CD4-positive, alpha-beta T cell treated with Interleukin-21 for 1 hour (primary cell): ENCODE measurements around the gene CAVIN3.

Experiments
- DNase-seq: peaks from one replicate; pipeline ENCODE4 v3.0.0-alpha.2; 2020

Gene CAVIN3, protein sequence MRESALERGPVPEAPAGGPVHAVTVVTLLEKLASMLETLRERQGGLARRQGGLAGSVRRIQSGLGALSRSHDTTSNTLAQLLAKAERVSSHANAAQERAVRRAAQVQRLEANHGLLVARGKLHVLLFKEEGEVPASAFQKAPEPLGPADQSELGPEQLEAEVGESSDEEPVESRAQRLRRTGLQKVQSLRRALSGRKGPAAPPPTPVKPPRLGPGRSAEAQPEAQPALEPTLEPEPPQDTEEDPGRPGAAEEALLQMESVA

DNA sequence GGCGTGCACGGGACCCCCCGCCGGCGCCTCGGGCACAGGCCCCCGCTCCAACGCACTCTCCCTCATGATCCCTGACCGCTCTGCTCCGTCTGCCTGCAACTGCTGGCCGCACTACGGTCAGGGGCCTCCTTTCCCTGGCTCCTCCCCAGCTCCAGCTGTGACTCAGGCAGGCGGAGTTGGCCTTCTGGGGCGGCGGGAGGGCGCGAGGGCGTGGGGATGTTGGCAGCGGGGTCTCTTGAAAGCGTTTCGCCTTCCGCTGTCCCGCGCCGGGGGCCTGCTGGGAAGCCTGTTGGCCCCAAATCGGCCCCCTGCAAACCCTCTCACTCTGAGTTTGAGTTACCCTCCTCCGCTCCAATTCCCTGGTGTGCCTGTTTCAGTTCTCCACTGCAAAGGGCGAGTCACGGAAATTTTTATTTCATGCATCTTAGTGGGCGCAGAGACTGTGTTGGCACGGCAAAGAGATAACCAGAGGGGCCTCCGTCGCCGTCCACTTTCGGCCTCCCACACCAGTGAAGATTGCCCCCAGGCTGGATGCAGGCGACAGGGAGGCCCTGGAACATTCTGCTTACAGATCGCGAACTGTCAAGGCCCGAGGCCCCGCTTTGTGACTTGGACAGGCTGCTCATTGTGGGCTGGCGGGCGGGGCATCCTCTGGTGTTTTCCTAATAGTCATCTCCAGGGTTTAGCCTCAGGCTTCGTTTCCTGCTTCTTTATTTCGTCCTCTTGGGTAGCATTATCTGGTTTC is at the start of gene CAVIN3:
TSS of gene CAVIN3 (minus strand) at position 91 of the 745 bp plus-strand sequence. CDS start at position 66, 25 bp downstream.
- DNase-seq: no peak

DNA sequence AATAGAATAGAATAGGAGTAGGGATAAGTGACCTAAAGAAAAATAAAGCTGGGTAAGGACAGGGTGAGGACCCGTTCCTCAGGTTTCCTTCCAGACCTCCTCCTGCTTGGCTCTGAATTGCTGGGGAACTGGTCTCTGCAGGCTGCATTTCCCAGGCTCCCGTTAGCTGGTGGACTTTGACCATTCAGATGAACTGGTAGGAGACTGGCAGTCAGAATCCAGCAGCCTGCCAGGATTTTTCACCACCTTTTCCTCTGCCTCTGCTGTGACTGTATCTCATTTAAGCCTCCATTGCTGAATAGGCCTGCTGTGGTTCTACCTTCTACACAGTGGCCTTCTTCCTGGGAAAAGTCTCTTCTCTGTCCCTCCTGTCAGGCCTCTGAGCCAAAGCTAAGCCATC is 45.4 kb upstream of the CAVIN3 start:
- DNase-seq: no peak

DNA sequence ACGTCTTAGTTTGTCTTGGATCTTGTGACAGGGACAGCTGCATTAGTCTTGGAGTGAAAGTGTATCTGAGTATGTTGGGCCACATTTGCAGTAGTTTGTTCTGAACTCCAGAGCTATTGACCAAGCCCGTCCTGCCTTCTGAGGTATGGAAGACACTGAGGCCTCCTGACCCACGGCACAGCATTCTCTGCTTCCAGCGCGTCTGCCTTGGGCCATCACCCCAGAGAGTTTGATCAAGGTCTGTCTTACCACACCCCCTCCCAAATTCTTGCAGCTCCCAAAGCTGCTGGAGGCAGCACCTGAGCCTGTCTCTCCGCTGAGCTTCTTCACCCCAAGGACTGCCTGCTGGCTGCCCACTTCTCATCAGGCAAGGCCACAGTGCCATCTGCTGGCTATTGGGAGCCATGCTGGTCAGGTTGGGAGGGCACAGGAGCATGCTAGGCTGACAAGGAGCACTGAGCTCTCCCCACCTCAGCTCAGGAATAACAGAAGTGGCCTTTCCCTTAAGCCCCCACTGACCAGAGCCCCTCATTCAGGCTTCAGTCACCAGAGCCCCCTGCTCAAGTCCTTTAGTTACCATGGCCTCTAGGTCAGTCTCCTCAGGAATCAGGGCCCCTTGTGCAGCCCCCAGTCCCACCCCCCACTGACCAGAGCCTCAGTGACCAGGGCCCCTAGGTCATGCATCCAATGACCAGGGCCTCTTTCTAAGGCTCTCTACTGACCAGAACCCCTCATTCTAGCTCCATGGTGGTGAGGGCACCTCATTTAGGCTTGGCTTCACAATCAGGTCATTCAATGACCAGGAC is 42.8 kb upstream of the CAVIN3 start:
- peak; percentile 63 for DNase-seq

- DNase-seq: no peak
These were observed 42.0 kb upstream of the CAVIN3 start for GRCh38 chr11:6362185-6362872.

- no peak for DNase-seq
These were observed 39.9 kb upstream of the CAVIN3 start for GRCh38 chr11:6360183-6360582.

GRCh38 chr11:6357222-6357621 is 36.9 kb upstream of the CAVIN3 start:
- no peak for DNase-seq

- no peak for DNase-seq
These were observed 36.3 kb upstream of the CAVIN3 start for GRCh38 chr11:6356503-6357055.

DNA sequence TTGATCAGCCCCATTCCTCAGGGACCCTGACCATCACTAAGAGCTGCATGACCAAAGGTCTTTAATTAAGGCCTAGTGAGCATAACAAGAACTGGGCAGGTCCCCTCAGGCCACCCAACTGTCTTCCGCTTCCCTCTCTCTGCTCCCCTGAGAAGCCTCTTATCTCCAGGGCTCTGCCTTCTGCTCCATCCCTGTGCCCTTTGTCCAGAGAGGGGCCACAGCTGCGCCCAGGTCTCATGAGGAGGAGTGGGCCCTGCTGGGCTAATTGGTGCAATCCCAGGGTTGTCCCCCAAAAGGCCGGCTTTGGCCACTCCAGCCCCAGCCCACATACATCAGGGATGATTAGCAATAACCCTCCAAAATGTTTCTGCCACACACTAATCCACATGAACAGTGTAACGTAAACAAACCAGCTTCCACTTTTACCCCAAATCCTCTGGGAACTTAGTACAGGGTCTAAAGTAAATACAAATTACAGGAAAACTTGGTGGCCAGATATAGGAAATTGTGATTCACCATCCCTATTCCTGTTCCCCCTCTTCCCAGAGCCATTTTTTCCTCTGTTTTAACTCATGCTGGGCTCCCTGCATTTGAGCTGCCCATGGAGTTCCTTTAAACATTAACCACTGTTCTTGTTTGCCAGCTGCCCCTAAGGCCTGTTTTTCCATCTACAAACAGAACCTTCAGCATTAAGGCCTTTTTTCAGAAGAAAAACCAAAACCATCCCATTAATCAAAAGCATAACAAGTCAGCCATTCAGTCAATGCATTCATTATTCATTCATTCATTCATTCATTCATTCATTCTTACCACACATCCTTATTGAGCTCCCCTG is 34.6 kb upstream of the CAVIN3 start:
- DNase-seq: no peak

DNA sequence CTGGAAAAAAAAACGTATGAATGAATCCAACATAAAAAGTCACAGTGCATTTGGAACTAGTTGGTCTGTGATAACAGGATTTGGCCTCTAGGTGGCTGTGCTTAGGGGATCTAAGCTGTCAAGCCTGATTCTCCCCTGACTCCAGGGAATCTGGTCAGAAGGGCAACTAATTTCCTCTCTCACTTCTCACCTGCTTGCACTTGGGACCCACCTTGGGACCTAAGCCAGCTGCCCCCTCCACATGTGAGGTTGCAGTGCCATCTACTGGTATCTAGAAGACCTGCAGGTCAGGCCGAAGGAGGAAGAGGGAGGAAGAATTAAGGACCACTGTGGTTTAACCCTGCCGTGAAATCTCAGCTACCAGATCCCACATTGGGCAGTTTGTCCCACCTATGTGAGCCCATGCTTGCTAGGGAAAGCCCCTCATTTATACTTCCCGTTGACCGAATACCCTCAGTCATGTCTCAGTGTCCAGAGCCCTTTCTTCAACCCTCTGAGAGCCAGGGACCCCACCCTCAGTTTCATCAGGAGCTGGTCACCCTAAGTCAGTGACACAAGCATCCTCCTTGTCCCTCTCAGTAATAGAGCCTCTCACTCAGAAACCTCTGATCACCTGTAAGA is 33.2 kb upstream of the CAVIN3 start:
- DNase-seq: peak; percentile 65

DNA sequence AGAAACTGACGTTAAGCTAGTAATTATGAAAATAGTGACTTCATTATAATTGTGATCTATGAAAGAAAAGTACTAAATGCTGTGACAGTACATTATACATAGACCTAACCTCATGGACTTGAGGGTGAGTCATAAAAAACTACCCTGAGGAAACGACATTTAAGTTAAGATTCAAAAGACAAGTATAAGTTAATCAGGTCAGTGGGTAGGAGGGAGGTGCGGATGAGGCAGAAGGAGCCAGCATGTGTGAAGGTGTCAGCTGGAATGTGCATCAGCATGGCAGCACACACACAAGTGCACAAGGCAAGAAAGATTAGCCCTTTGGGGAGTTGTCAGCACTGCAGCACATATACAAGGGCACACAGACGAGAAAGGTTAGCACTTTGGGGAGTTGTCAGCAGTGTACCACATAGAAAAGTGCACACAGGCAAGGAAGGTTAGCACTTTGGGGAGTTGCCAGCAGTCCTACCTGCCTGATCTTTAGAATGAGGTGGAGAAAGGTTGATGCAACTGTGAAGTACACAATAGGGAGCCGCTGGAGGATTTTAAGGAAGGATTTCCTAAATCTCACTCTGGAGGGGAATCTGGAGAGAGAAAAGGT is 31.6 kb upstream of the CAVIN3 start:
- DNase-seq: no peak

DNA sequence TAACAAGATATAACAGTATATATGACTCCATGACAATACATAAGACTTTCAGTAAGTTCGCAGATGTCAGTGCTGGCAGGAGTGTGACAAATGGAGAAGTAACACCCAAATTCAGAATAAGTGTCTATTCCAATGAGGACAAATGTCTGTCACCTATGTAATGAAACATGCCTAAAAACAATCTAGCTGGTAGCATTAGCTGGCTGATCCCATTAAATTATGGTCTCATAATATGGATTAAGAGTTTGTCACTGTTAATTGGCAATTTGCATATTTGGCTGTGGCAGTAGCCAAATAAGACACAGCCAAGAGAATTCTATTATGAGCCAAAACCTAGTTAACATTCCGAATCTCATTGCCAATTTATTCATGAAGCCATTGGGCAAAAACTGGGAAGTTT is 30.2 kb upstream of the CAVIN3 start:
- no peak for DNase-seq

DNA sequence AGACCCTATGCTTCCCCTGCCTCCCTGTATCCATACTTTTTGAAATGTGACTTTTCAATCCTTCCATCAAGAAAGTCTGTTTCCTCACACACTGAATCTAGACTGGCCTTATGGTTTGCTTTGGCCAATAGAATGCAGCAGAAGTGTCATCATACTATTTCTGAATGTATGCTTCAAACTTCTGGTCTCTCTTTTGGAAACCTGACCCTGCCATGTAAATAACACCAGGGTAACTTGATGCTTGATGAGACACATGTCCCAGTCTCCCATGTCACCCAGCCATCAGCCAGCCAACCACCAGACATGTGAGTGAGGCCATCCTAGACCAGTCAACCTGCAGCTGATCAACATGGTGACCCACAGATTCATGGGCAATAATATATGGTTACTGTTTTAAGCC is 29.7 kb upstream of the CAVIN3 start:
- no peak for DNase-seq

- DNase-seq: no peak
These were observed 25.1 kb upstream of the CAVIN3 start for GRCh38 chr11:6345366-6345765.

- DNase-seq: no peak
These were observed 16.0 kb upstream of the CAVIN3 start for GRCh38 chr11:6336293-6336692.

- no peak for DNase-seq
These were observed 14.5 kb upstream of the CAVIN3 start for GRCh38 chr11:6334806-6335205.

DNA sequence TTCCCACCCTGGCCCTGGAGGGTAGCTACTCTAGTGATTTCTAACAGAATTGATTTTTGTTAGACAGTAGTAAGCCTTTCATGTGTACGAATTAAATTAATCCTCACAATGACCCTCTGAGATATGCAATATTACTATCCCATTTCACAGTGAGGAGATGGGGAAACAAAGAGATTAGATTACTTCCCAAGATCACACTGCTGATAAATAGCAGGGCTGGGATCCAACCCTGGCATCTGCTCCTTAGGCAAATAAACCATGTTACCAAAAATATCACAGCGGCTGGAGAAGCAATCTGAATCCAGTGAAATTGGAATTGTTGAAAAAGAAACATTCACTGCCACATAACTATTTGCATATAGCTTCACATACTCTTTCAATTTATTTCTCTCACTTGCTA is 12.8 kb upstream of the CAVIN3 start:
- DNase-seq: no peak

GRCh38 chr11:6332066-6332465 is 11.8 kb upstream of the CAVIN3 start:
- DNase-seq: no peak

DNA sequence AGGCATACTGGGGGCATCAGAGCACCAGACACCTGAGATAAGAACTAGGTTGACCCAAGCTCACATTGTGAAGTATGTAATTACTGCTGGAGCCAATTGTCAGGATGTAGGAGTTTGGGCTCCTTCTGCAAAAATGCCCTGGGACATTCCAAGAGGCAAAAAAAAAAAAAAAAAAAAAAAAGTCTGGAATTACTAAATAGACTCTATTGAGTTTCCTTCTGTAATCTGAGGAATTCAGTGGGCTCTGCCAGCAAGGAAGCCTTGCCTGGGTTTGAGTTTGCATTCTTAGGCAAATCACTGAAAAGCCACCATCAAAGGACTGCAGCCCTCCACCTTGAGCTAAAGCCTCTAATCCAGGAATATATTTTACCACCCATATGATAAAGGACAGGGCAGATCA is 8.0 kb upstream of the CAVIN3 start:
- no peak for DNase-seq

GRCh38 chr11:6327806-6328205 is 7.5 kb upstream of the CAVIN3 start:
- no peak for DNase-seq

DNA sequence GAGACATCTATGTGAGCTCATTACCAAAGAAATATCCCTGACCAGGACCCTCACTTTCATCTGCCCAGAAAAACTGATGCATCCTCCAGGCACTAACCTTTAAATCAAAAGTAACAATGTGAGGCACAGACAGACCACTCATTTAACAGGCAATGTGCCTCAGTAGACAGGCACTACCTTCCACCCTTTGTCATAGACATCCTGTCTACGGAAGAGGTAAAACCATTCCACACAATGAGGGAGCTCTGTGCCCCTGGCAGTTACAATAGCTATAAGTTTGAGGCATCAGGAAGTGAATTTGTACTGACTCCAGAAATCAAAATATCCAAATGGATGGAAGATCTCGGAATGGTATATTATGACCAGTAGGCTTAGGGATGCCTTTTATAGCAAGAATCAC is 6.7 kb upstream of the CAVIN3 start:
- no peak for DNase-seq

DNA sequence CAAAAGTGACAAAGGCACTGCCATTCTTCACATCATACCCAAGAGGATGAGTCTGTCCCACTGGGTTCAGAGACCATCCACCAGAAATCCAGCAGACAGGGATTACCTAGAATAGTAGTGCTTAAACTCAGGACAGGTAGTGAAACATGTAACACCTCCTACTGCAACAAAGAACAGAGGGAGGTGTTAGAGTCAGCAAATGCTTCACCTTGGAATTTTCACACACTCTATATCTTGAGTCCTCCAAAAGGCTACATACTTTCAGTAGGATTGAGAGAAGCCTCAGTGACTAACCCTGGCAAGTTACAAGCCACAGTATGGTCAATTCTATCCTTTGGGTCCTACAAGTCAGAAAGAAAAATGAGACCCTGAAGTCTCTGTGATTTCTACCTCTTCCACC is 6.0 kb upstream of the CAVIN3 start:
- no peak for DNase-seq
